Measurements from ENCODE around the gene ADH6. TPM values are rescaled to one million over a fixed set of nuclear protein-coding genes. Genes with fewer than 3 reads are reported as not detected.
"Not testable (repeated sequence)": the region's sequence is repeated elsewhere in the genome, so short reads cannot be mapped to it uniquely, and the experiment has no call there.

The ADH6 gene
- total and polyA plus RNA-seq, 8 donors = 0.04 to 2.2 (median 0.47) TPM

GRCh38 chr4:99200138-99200537 is 18.9 kb downstream of the ADH6 start:
- intact Hi-C loops (cut with DNase I) = no loop called here
- DNase-seq = no peak
- WGBS, 2 donors = 93 to 97% methylated on average over 1 of the region's 1 CpG
- no peak for TF ChIP-seq CTCF (IDR thresholded peaks at IDR 0.05)
- no peak overlapping the region for H3K4me3 ChIP-seq
- no peaks in the 10 kb centered on the region for H3K36me3 ChIP-seq
- H3K27ac ChIP-seq = no peak overlapping the region
- H3K9me3 ChIP-seq = no peaks in the 10 kb centered on the region
- no peak for FAIRE-seq
- no peak for ATAC-seq
- no peaks in the 10 kb centered on the region for H3K4me1 ChIP-seq
- H3K27me3 ChIP-seq = no peaks in the 10 kb centered on the region

GRCh38 chr4:99190336-99190735 is 28.7 kb downstream of the ADH6 start:
- Histone ChIP-seq H3K4me1 (peaks cover 0 to 10% (median 0%) of the 10 kb centered on the region in 3 donors), H3K27ac (peak overlapping the region in 1 of 4 donors; percentile 10), H3K36me3 (no peaks in the 10 kb centered on the region), H3K27me3 (no peaks in the 10 kb centered on the region), H3K4me3 (no peak overlapping the region), H3K9me3 (no peaks in the 10 kb centered on the region)
- no peak for TF ChIP-seq CTCF (IDR thresholded peaks at IDR 0.05)
- WGBS, 2 donors = 63 to 75% methylated on average over 5 of the region's 5 CpGs
- intact Hi-C loops (cut with DNase I) = no loop called here
- FAIRE-seq (no peak), ATAC-seq (no peak), DNase-seq (no peak)

- Histone ChIP-seq H3K4me1 (peaks cover 0 to 10% (median 0%) of the 10 kb centered on the region in 3 donors), H3K27ac (peak overlapping the region in 1 of 4 donors; percentile 10)
- WGBS, 2 donors = 73 to 80% methylated on average over 3 of the region's 3 CpGs
- H3K9me3 ChIP-seq; FAIRE-seq; ATAC-seq; H3K27me3 ChIP-seq; DNase-seq; H3K36me3 ChIP-seq; H3K4me3 ChIP-seq; intact Hi-C loops (cut with DNase I): not testable (repeated sequence)
Measured at GRCh38 chr4:99189900-99190299, 29.1 kb downstream of the ADH6 start.

- TF ChIP-seq CTCF (IDR thresholded peaks at IDR 0.05) = no peak
- Histone ChIP-seq H3K4me1 (peaks cover 0 to 10% (median 0%) of the 10 kb centered on the region in 3 donors), H3K9me3 (no peaks in the 10 kb centered on the region), H3K27ac (no peak overlapping the region), H3K36me3 (no peaks in the 10 kb centered on the region), H3K27me3 (no peaks in the 10 kb centered on the region), H3K4me3 (no peak overlapping the region)
- FAIRE-seq (no peak), ATAC-seq (no peak), DNase-seq (no peak)
- intact Hi-C loops (cut with DNase I) = no loop called here
- 82 to 90% methylated on average over 1 of the region's 1 CpG for WGBS, 2 donors
Measured at GRCh38 chr4:99186029-99186428, 33.0 kb downstream of the ADH6 start.

- intact Hi-C loops (cut with DNase I) = no loop called here
- WGBS, 2 donors = 96 to 100% methylated on average over 2 of the region's 2 CpGs
Measured at GRCh38 chr4:99185581-99185980, 33.5 kb downstream of the ADH6 start.

More at GRCh38 chr4:99185581-99185980, 33.5 kb downstream of the ADH6 start:
- no peak for DNase-seq
- Histone ChIP-seq H3K9me3 (no peaks in the 10 kb centered on the region), H3K27me3 (no peaks in the 10 kb centered on the region), H3K4me1 (peaks cover 0 to 10% (median 0%) of the 10 kb centered on the region in 3 donors), H3K36me3 (no peaks in the 10 kb centered on the region), H3K4me3 (no peak overlapping the region), H3K27ac (no peak overlapping the region)
- no peak for FAIRE-seq
- no peak for TF ChIP-seq CTCF (IDR thresholded peaks at IDR 0.05)
- ATAC-seq = no peak

All from pancreas (tissue), 10 donors.